Upper lobe of left lung (tissue), 4 donors: ENCODE measurements around the gene TXNL4B.

Source experiments
- CTCF ChIP-seq, 6 experiments: fragments of 450-650 bp in 4 of 6; fragments of 200-600 bp in 2 of 6; sonication (generic) in 2 of 6; IDR thresholded peaks; one replicate each; pipeline ENCODE4 v1.5.1; 2016 to 2019; ENCODE audit warnings: antibody characterized with exemption in 6 of 6
- POLR2AphosphoS5 ChIP-seq, 2 donors: sonication (generic); formaldehyde crosslinking; IDR thresholded peaks; one replicate each; pipeline ENCODE4 v1.5.1; 2017; ENCODE audit warnings: antibody characterized with exemption in 2 of 2

GRCh38 chr16:72138064-72138572, 44.7 kb upstream of the TXNL4B start:
- TF ChIP-seq CTCF (IDR thresholded peaks at IDR 0.05), result no peak
- TF ChIP-seq POLR2AphosphoS5 (IDR thresholded peaks at IDR 0.05), result no peak
